ENCODE results near the gene GPRC5A. TPM values are rescaled to one million over a fixed set of nuclear protein-coding genes. Genes with fewer than 3 reads are reported as not detected.

Gene GPRC5A
- total RNA-seq, 2 donors from 2014 or later: 0.32 to 0.60 TPM

DNA sequence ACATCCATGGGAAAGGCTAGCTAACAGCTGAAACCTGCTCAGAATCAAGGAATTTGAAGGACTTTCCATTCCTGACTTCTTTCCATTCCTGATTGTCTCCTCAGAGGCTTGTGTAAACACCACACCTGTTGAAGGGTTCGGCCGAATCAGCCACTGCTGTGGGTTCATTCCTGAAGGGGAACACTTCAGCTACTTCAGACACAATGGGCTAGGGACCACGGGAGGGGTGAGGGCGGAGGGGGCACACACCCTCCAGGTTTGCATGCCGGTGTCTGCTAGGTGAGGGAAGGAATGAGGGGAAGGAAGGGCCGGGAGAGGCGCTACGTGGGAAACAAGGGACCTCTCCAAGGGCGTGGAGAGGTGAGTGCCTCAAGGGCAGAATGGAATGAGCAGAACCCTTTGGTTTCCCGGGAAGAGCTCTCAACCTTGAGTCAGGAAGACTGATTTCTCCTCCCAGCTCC, 1.3 kb downstream of the GPRC5A start:
- Mint-ChIP-seq H3K9me3 (no peaks in the 10 kb centered on the region), H3K27ac (no peak overlapping the region), H3K4me1 (ENCODE audit: low read depth) (peaks cover 17% of the 10 kb centered on the region), H3K27me3 (ENCODE audit: low read depth) (peaks cover 45% of the 10 kb centered on the region), H3K4me3 (no peak overlapping the region), H3K36me3 (ENCODE audit: insufficient read depth in 2 of 2) (no peaks in the 10 kb centered on the region)
- ATAC-seq (replicated peaks in 1 of 2) (no peak), DNase-seq (no peak)

DNA sequence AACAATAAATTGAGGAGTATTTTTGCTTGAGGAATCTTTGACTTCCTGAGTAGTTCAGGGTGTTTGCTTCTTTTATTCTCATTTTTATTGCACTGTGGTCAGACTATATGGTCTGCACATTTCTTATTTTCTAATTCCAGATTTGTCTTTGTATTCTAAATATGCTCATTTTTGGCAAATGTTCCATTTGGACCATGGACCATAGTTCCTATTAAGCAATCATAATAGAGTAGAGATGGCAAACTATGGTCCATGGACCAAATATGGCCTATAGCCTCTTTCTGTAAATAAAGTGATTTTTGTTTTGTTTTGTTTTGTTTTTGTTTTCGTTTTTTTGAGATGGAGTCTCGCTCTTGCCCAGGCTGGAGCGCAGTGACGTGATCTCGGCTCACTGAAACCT, 2.1 kb downstream of the GPRC5A start:
- no peak overlapping the region for H3K4me3 Mint-ChIP-seq
- peaks cover 17% of the 10 kb centered on the region for H3K4me1 Mint-ChIP-seq (ENCODE audit: low read depth)
- DNase-seq (no peak), ATAC-seq (replicated peaks in 1 of 2) (no peak)
- H3K27ac Mint-ChIP-seq: no peak overlapping the region
- H3K27me3 Mint-ChIP-seq (ENCODE audit: low read depth): peaks cover 41% of the 10 kb centered on the region
- H3K36me3 Mint-ChIP-seq (ENCODE audit: insufficient read depth in 2 of 2): no peaks in the 10 kb centered on the region
- H3K9me3 Mint-ChIP-seq: no peaks in the 10 kb centered on the region

DNA sequence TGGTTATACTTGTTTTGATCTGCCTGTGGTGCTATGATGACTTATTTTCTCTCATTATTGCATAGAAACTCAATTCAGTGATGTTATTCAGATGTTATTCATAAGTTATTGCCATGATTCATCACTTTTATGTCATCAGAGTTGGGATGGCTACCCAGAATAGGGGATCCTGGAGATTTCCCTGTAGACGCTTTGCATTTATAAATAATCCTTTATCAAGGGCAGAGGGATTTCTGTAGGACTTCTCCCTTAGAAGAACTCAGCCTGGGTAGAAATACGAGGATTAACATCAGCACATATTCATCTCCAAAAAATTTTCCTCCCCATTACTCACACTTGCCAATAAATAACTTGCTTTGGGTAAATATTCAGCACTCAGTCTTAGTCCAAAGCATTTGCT, 4.9 kb downstream of the GPRC5A start:
- peaks cover 34% of the 10 kb centered on the region for H3K27me3 Mint-ChIP-seq (ENCODE audit: low read depth)
- H3K27ac Mint-ChIP-seq: no peak overlapping the region
- no peaks in the 10 kb centered on the region for H3K9me3 Mint-ChIP-seq
- H3K4me3 Mint-ChIP-seq: no peak overlapping the region
- H3K4me1 Mint-ChIP-seq (ENCODE audit: low read depth): peaks cover 39% of the 10 kb centered on the region
- ATAC-seq (replicated peaks in 1 of 2) (no peak), DNase-seq (no peak)
- no peaks in the 10 kb centered on the region for H3K36me3 Mint-ChIP-seq (ENCODE audit: insufficient read depth in 2 of 2)

DNA sequence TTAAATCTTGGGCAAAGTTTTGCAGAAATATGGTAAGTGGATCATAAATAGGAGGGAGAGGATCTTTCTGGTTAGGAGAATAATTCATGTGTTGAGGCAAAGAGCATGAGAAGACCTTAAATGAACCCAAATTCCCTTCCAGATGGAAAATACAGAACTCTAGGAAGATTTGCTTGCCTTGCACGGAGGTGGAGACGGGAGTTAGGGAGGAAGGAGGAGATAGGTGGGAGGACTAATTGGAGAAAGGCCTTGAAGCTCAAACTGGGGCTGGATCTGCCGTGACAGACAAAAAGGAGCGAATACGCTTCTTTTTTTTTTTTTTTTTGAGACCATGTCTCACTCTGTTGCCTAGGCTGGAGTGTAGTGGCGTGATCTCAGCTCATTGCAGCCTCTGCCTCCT, 5.9 kb downstream of the GPRC5A start:
- Mint-ChIP-seq H3K27ac (no peak overlapping the region), H3K9me3 (no peaks in the 10 kb centered on the region), H3K4me1 (ENCODE audit: low read depth) (peaks cover 41% of the 10 kb centered on the region), H3K4me3 (no peak overlapping the region), H3K27me3 (ENCODE audit: low read depth) (peaks cover 30% of the 10 kb centered on the region), H3K36me3 (ENCODE audit: insufficient read depth in 2 of 2) (no peaks in the 10 kb centered on the region)
- ATAC-seq (replicated peaks in 1 of 2) (no peak), DNase-seq (no peak)

DNA sequence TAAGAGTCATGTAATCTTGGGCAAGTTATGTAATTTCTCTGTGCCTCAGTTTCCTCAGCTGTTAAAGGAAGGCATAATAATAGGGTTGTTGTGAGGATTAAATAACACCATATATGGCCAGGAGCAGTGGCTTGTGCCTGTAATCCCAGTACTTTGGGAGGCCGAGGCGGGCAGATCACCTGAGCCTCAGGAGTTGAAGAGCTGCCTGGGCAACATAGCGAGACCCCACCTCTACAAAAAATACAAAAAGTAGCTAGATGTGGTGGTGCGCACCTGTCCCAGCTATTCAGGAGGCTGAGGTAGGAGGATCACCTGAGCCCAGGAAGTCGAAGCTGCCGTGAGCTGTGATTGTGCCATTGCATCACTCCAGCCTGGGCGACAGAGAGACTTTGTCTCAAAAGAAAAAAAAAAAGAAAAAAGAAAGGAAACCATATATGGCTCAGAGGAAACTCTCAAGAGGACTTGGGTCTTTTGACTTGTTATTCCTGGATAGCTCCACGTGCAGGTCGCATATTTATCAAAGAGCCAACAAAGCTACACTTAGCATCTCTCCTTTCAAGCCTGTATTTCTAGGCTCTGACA, 6.9 kb downstream of the GPRC5A start:
- peaks cover 21% of the 10 kb centered on the region for H3K27me3 Mint-ChIP-seq (ENCODE audit: low read depth)
- no peaks in the 10 kb centered on the region for H3K9me3 Mint-ChIP-seq
- H3K4me1 Mint-ChIP-seq (ENCODE audit: low read depth): peaks cover 43% of the 10 kb centered on the region
- H3K4me3 Mint-ChIP-seq: no peak overlapping the region
- H3K36me3 Mint-ChIP-seq (ENCODE audit: insufficient read depth in 2 of 2): no peaks in the 10 kb centered on the region
- DNase-seq (no peak), ATAC-seq (replicated peaks in 1 of 2) (no peak)
- H3K27ac Mint-ChIP-seq: no peak overlapping the region

DNA sequence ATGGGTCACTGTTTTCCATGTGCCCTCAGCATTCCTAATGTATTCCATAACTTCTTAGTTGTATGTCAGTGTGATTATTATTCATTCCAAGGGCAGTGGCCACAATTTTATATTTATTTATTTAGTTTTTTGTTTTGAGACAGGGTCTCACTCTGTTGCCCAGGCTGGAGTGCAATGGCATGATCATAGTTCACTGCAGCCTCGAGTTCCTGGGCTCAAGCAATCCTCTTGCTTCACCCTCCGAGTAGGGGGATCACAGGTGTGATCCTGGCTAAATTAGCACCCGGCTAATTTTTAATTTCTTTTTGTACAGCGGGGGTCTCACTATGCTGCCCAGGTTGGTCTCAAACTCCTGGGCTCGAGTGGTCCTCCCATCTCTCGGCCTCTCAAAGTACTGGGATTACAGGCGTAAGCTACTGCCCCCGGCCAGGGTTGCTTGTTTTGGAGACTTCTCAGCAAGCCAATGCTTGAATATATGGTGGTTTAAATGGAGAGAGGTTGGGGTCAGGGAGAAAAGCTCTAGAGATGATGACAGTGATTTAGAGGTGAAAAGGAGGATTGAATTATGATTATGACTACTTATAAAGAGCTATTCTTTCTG, 7.6 kb downstream of the GPRC5A start:
- Mint-ChIP-seq H3K27ac (peak overlapping the region; percentile 77), H3K4me3 (peak overlapping the region; percentile 14 to 41), H3K9me3 (no peaks in the 10 kb centered on the region), H3K36me3 (ENCODE audit: insufficient read depth in 2 of 2) (no peaks in the 10 kb centered on the region), H3K4me1 (ENCODE audit: low read depth) (peaks cover 43% of the 10 kb centered on the region), H3K27me3 (ENCODE audit: low read depth) (peaks cover 21% of the 10 kb centered on the region)
- peak in 1 of 2 donors; percentile 13 for DNase-seq
- ATAC-seq (replicated peaks in 1 of 2): no peak

DNA sequence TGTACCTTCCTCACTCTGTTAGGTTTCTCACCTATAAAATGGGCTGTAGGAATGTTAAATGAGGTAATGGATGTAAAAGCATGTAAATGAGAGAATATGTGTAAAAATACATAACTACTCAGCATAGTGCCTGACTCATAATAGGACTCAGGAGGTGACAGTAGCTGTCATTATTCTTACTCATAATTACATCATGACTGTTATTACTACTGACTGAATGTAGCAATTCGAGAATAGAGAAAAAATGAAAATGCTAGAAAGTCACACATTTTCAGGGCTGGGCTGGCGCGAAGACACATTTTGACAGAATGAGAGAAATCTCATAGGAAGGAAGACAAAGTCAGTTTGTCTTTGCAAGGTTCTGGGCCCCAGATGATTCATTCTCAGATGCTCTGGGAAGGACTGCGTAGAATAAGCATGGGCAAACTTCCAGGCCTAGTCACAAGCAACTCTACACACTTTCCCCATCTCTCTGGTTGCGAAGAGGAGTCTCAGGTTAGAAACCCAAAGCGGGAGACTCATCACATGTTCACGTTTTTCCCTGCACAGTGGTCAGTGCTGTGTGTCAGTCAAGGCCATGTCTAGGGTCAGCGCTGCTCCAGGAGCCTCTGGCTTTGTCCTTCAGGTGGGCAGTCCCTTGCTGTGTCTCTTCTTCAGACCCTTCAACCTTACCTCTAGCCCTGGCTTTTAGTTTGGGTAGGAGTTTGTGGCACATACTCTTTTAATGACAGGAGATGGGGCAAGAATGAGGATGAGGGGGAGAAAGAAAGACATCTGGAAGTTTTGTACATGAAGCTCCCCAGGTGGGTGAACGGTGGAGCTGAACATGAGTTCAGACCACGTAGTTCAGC, 8.4 kb downstream of the GPRC5A start:
- peak; percentile 78 to 82 for DNase-seq
- H3K4me1 Mint-ChIP-seq (ENCODE audit: low read depth): peaks cover 43% of the 10 kb centered on the region
- ATAC-seq (replicated peaks in 1 of 2): peak; percentile 88 to 89
- H3K36me3 Mint-ChIP-seq (ENCODE audit: insufficient read depth in 2 of 2): no peaks in the 10 kb centered on the region
- peak overlapping the region; percentile 77 for H3K27ac Mint-ChIP-seq
- H3K27me3 Mint-ChIP-seq (ENCODE audit: low read depth): peaks cover 21% of the 10 kb centered on the region
- H3K4me3 Mint-ChIP-seq: peak overlapping the region; percentile 14 to 53
- no peaks in the 10 kb centered on the region for H3K9me3 Mint-ChIP-seq

DNA sequence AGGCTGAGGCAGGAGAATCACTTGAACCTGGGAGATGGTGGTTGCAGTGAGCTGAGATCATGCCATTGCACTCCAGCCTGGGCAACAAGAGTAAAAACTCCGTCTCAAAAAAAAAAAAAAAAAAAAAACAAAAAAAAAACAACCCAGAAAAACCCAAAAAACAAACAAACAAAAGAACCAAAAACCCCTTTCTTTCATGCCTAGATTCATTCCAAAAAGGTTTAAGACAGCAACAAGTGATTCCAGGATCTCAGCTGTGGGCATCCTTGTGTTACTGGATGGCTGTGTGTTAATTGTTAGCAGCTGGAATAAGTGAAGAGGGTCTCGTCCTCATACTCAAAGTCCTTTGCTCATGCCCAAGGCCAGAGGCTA, 9.4 kb downstream of the GPRC5A start:
- Mint-ChIP-seq H3K27ac (no peak overlapping the region), H3K27me3 (ENCODE audit: low read depth) (peaks cover 29% of the 10 kb centered on the region), H3K36me3 (ENCODE audit: insufficient read depth in 2 of 2) (no peaks in the 10 kb centered on the region), H3K9me3 (no peaks in the 10 kb centered on the region), H3K4me1 (ENCODE audit: low read depth) (peaks cover 43% of the 10 kb centered on the region), H3K4me3 (peak overlapping the region in 1 of 2 donors; percentile 53)
- DNase-seq (no peak), ATAC-seq (replicated peaks in 1 of 2) (no peak)

DNA sequence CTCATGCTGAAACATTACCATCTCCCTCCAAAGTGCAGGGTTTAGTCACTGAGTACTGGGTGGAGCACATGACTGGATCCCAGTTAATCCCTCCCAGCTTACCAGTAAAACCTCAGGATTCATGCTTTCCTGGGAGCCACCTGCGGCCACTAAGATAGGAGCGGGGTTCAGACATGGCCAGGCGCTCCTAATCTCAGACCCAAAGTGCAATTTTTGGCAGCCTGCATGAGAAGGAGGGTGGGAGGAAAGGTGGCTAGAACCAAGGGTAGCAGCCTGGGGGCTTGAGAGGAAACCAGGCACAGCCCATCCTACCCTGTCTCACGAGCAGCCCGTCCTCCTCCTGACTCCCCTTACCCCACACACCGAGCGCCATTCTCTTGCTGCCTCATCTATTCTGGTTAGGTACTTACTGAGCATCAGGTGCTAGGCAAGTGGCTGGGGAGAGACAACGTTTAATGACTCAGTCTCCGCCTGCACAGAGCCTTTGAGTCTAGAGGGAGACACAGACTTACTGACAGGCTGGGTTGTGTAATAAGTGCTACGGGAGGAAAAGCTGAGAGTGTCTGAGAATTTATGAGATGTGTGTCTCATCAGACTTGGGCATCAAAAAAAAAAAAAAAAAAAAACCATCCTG, 9.9 kb downstream of the GPRC5A start:
- peak in 1 of 2 donors; percentile 16 for ATAC-seq (replicated peaks in 1 of 2)
- DNase-seq: peak; percentile 28 to 37
- H3K27ac Mint-ChIP-seq: no peak overlapping the region

DNA sequence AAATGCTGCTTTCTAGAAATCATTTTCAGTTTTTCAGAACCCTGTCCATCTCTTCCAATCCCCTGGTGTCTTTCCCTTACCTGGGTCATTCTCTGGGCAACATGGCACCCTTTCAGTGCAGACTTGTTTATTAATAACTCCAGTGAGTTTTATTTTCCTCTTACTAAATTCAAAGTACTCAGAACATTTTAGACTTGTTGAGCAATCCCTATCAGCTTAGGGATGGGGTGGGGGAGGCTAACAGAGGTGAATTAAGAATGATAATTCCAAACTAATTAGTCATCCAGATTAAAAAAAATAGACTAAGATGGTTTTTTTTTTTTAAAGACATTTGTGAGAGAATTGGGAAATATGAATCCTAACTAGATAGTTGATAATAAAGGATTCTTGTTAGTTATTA, 10.7 kb downstream of the GPRC5A start:
- H3K4me1 Mint-ChIP-seq (ENCODE audit: low read depth): peaks cover 35% of the 10 kb centered on the region
- no peak for DNase-seq
- no peak overlapping the region for H3K4me3 Mint-ChIP-seq
- no peak for ATAC-seq (replicated peaks in 1 of 2)
- H3K27ac Mint-ChIP-seq: no peak overlapping the region
- no peaks in the 10 kb centered on the region for H3K36me3 Mint-ChIP-seq (ENCODE audit: insufficient read depth in 2 of 2)
- no peaks in the 10 kb centered on the region for H3K9me3 Mint-ChIP-seq
- H3K27me3 Mint-ChIP-seq (ENCODE audit: low read depth): peaks cover 28% of the 10 kb centered on the region

More for the DNA sequence above, 9.9 kb downstream of the GPRC5A start:
- Mint-ChIP-seq H3K36me3 (ENCODE audit: insufficient read depth in 2 of 2) (no peaks in the 10 kb centered on the region), H3K27me3 (ENCODE audit: low read depth) (peaks cover 32% of the 10 kb centered on the region), H3K4me1 (ENCODE audit: low read depth) (peaks cover 39% of the 10 kb centered on the region), H3K9me3 (no peaks in the 10 kb centered on the region), H3K4me3 (no peak overlapping the region)

DNA sequence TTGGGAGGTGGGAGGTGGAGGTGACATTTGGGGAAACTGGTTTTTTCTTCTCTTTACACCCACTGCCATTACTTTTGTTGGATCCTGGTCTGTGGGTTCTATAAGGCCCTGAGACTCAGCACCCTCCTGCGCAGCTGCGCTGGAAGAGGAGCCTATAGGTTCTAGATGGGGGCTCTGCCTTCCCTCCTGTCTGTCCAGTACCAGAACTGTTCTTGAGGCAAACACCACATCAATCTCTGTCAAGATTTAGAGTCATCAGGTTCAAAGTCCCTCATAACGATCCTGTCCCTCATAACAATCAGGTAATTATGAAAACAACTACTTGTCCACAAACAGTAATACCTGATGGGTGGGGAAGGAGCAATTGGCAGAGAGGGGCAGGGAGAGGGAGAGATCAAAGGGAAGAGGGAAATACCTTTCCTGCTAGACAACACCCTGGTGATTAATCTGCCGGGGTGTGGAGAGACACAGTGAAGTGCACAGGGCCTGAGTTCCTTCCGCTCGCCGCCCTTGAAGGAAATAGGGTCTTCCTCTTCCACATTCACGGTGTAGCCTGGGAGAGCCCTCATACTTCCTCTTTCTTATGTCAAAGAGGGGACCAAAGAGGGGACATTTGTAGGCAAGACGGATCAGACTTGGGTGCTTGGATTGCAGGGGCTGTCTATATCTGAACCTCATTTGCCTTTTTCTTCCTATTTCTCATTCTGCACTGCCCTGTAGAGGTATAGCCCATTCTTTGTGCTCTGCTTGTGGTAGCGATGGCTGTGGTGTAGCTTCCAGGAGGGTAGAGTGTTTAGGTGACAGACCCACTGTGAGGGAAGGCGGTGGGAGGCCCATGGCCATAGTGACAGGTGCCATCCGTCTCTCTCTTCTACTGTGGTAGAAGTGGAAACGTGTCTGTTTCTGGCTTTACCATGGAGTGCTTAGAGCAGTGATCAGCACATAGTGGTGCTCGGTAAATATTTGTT, 12.6 kb downstream of the GPRC5A start:
- Mint-ChIP-seq H3K27me3 (ENCODE audit: low read depth) (peaks cover 22% of the 10 kb centered on the region), H3K4me1 (ENCODE audit: low read depth) (peaks cover 35% of the 10 kb centered on the region), H3K27ac (no peak overlapping the region), H3K4me3 (no peak overlapping the region), H3K9me3 (no peaks in the 10 kb centered on the region), H3K36me3 (ENCODE audit: insufficient read depth in 2 of 2) (no peaks in the 10 kb centered on the region)
- DNase-seq (no peak), ATAC-seq (replicated peaks in 1 of 2) (no peak)

DNA sequence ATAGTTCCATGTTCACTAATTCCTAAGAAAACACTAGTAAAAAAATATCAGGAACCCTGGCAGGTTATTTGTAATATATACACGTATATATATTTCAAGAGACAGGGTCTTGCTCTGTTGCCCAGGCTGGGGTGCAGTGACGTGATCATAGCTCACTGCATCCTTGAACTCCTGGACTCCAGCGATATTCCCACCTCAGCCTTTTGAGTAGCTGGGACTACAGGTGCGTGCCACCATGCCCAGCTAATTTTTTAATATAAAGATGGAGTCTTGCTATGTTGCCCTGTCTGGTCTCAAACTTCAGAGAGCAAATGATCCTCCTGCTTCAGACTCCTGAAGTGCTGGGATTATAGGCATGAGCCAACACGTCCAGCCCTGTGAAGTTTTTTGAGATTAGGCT, 16.2 kb downstream of the GPRC5A start:
- Mint-ChIP-seq H3K9me3 (no peaks in the 10 kb centered on the region), H3K4me1 (ENCODE audit: low read depth) (peaks cover 30% of the 10 kb centered on the region), H3K4me3 (no peak overlapping the region), H3K27me3 (ENCODE audit: low read depth) (peaks cover 16% of the 10 kb centered on the region), H3K36me3 (ENCODE audit: insufficient read depth in 2 of 2) (no peaks in the 10 kb centered on the region), H3K27ac (no peak overlapping the region)
- ATAC-seq (replicated peaks in 1 of 2) (no peak), DNase-seq (no peak)

All from activated T-cell treated with anti-CD3 and anti-CD28 coated beads, Interleukin-2, amount 50 U/mL, for 72 hours (primary cell).